ENCODE measurements around the gene TRIM45. TPM values are rescaled to one million over a fixed set of nuclear protein-coding genes. Genes with fewer than 3 reads are reported as not detected.
A peak's percentile ranks its signal among the peaks of the same experiment; 100 is the strongest.

Gene TRIM45
- total RNA-seq, 2 donors from 2014 or later = 4.8 to 10.9 TPM

DNA sequence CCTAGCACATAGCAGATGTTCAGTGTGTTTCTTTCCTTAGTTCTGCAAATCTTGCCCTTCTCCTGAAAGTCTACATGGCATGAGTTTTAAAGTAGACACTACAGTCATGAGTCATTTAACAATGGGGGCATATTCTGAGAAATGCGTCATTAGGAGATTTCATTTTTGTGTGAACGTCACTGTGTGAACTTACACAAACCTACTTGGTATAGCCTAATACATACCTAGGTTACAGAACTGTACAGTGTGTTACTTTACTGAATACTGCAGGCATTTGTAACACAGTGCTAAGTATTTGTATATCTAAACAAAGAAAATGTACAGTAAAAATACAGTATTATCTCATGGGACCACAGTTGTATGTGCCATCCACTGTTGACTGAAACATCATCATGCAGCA lies 51.4 kb downstream of the TRIM45 start:
- H3K27ac ChIP-seq = no peak overlapping the region
- H3K27me3 ChIP-seq = no peaks in the 10 kb centered on the region
- H3K9me3 ChIP-seq = no peaks in the 10 kb centered on the region
- no peak overlapping the region for H3K4me3 ChIP-seq
- TF ChIP-seq CTCF (IDR thresholded peaks at IDR 0.05) = no peak
- no peak for DNase-seq (ENCODE audit: low spot score)
- no peaks in the 10 kb centered on the region for H3K4me1 ChIP-seq
- H3K36me3 ChIP-seq = peaks cover 9% of the 10 kb centered on the region

DNA sequence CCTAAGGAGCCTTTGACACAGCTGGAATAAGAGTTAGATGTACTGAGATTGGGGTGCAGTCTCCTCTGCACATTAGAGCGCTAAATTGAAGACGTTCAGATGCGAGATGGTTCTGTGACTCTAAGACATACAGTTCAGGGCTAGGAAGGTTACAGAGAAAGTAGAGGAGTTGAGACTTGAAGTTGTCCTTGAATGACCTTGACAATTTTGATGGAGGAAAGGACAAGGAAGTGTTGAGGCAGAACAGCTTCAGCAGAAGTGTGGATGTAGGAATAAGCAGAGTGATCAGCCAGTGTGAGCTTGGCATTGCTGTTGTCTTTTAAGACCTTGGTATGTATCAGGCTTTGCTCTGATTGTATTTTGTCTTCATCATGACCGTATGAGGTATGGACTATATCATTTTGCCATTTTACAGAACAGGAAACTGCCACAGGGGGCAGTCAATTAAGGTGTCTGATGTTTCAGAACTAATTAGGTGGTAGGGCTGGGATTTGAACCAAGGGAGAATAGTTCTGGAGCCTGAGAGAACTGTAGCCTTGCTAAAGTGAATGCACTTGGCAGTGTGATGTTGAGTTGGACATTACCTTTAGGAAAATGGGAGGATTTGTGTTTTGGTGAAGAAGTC lies 52.2 kb downstream of the TRIM45 start:
- no peak for DNase-seq (ENCODE audit: low spot score)
- Histone ChIP-seq H3K36me3 (peaks cover 1% of the 10 kb centered on the region), H3K27me3 (no peaks in the 10 kb centered on the region), H3K4me3 (no peak overlapping the region), H3K27ac (no peak overlapping the region), H3K9me3 (no peaks in the 10 kb centered on the region), H3K4me1 (no peaks in the 10 kb centered on the region)
- TF ChIP-seq CTCF (IDR thresholded peaks at IDR 0.05) = no peak

DNA sequence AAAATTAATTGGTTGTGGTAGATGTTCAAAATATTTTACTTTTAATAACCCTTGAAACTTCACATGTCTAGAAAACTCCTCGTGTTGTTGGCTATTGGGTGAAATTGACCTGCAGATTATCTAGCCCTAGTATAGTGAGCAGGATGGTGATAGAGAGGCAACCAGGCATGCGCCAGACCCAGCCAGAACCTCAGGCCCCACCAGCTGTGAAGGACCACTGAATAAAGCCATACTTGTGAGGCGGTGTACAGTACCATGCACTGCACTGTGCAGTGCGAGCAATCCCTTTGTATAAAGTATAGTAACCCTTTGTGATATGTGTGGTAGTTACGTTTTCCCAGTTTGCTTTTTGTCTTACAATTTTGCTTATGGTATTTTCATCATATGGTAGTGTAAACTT lies 53.0 kb downstream of the TRIM45 start:
- Histone ChIP-seq H3K4me1 (no peaks in the 10 kb centered on the region), H3K27me3 (no peaks in the 10 kb centered on the region), H3K4me3 (no peak overlapping the region), H3K27ac (no peak overlapping the region), H3K36me3 (no peaks in the 10 kb centered on the region), H3K9me3 (no peaks in the 10 kb centered on the region)
- no peak for DNase-seq (ENCODE audit: low spot score)
- TF ChIP-seq CTCF (IDR thresholded peaks at IDR 0.05) = no peak

DNA sequence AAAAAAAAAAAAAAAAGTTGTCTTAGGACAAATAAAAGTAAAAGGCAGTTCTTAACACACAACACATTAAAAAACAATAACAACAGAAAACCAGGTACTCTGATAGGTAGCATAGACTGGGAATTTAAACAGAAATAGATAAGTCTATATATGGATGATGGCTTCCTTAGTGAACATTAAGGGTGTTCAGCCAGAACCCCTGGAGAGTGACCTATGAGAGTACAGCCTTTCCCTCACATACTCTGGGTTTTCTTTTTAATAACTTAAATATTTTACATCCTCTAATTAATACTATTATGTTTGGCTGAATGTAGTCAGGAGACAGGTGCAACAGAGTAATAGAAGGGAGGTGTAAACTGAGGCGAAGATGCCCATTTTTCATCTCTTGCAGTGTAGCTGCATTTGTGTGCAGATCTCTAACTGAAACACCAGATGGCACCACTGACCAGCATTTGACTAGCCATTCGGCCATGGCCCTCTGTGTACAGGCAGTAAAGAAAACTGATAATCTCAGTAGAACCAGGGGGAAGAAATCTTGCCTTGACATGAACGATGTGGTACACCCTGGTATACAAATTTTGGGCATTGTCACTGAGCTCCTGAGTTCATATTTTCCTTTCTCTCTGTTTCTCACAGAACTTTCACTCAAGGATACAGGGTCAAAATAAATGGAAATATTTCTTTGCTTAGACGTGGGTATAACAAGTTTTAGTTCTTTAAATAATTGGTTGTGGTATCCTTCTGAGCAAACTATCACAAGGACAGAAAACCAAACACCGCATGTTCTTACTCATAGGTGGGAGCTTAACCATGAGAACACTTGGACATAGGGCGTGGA lies 53.8 kb downstream of the TRIM45 start:
- Histone ChIP-seq H3K27me3 (no peaks in the 10 kb centered on the region), H3K4me3 (no peak overlapping the region), H3K9me3 (no peaks in the 10 kb centered on the region), H3K36me3 (no peaks in the 10 kb centered on the region), H3K4me1 (no peaks in the 10 kb centered on the region), H3K27ac (no peak overlapping the region)
- peak; percentile 27 to 84 for TF ChIP-seq CTCF (IDR thresholded peaks at IDR 0.05)
- peak; percentile 67 for DNase-seq (ENCODE audit: low spot score)

DNA sequence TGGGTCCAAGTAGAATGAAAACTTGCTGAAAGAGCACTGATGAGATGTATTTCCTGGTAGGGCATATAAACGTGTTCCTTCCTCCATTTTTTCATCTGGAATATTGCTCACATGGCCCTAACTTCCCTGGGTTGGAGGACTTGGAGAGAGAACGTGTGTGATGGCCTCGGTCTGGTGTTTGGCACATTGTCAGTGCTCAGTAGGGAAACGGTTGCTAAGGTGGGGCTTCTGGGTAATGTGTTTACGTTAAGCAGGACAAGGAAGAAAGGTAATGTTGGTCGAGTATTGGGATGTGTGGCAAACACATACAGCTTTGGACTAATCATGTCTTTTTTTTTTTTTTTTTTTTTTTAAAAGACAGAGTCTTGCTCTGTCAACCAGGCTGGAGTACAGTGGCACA lies 55.2 kb downstream of the TRIM45 start:
- H3K9me3 ChIP-seq = no peaks in the 10 kb centered on the region
- H3K4me3 ChIP-seq = no peak overlapping the region
- H3K27me3 ChIP-seq = no peaks in the 10 kb centered on the region
- no peak for TF ChIP-seq CTCF (IDR thresholded peaks at IDR 0.05)
- no peak overlapping the region for H3K27ac ChIP-seq
- no peaks in the 10 kb centered on the region for H3K4me1 ChIP-seq
- H3K36me3 ChIP-seq = no peaks in the 10 kb centered on the region
- no peak for DNase-seq (ENCODE audit: low spot score)
